Mononuclear cell (primary cell): ENCODE data around the gene PGK1. TPM values are rescaled to one million over a fixed set of nuclear protein-coding genes. Genes with fewer than 3 reads are reported as not detected.
"Not testable (repeated sequence)": the region's sequence is repeated elsewhere in the genome, so short reads cannot be mapped to it uniquely, and the experiment has no call there.

Experiments
- H3K27me3 ChIP-seq: 2 replicates; pipeline ENCODE4 v1.6.0; 2011; ENCODE audit warnings: low read length, control low read depth; ENCODE audit not compliant: insufficient read depth
- H3K4me1 ChIP-seq: 2 replicates; pipeline ENCODE4 v1.5.1; 2011; ENCODE audit warnings: mild to moderate bottlenecking, low read length, control low read depth; ENCODE audit not compliant: insufficient read depth
- H3K4me3 ChIP-seq: 2 replicates; pipeline ENCODE4 v1.5.1; 2011; ENCODE audit warnings: mild to moderate bottlenecking, low read length, moderate library complexity
- H3K9me3 ChIP-seq: 2 replicates; pipeline ENCODE4 v1.5.1; 2011; ENCODE audit warnings: low read depth, mild to moderate bottlenecking, control low read depth, low read length
- total RNA-seq: library from RNA; depleted of rRNA; stranded (reverse); fragments of >200 nt; gene quantifications from one replicate; pipeline ENCODE4 v1.2.3, GENCODE V29; 2012

PGK1 gene
- total RNA-seq, 1 donor, result 217 TPM

- Histone ChIP-seq H3K4me1 (peaks cover 49% of the 10 kb centered on the region), H3K9me3 (no peaks in the 10 kb centered on the region), H3K4me3 (peak overlapping the region; percentile 99), H3K27me3 (no peaks in the 10 kb centered on the region)
Measured at GRCh38 chrX:78104447-78105176, 564 bp downstream of the PGK1 start.

- H3K4me3 ChIP-seq, result peak overlapping the region; percentile 99
- no peaks in the 10 kb centered on the region for H3K27me3 ChIP-seq
- peaks cover 53% of the 10 kb centered on the region for H3K4me1 ChIP-seq
Measured at GRCh38 chrX:78105944-78106650, 2.0 kb downstream of the PGK1 start.

GRCh38 chrX:78106651-78106986 lies 2.6 kb downstream of the PGK1 start:
- peaks cover 53% of the 10 kb centered on the region for H3K4me1 ChIP-seq
- H3K9me3 ChIP-seq, result no peaks in the 10 kb centered on the region
- H3K27me3 ChIP-seq, result no peaks in the 10 kb centered on the region
- peak overlapping the region; percentile 99 for H3K4me3 ChIP-seq

More at GRCh38 chrX:78105944-78106650, 2.0 kb downstream of the PGK1 start:
- no peaks in the 10 kb centered on the region for H3K9me3 ChIP-seq

- H3K27me3 ChIP-seq, result no peaks in the 10 kb centered on the region
- no peak overlapping the region for H3K4me3 ChIP-seq
- H3K4me1 ChIP-seq, result peaks cover 46% of the 10 kb centered on the region
- H3K9me3 ChIP-seq, result no peaks in the 10 kb centered on the region
Measured at GRCh38 chrX:78109458-78109857, 5.4 kb downstream of the PGK1 start.

- no peak overlapping the region for H3K4me3 ChIP-seq
- no peaks in the 10 kb centered on the region for H3K9me3 ChIP-seq
- peaks cover 40% of the 10 kb centered on the region for H3K4me1 ChIP-seq
- H3K27me3 ChIP-seq, result no peaks in the 10 kb centered on the region
Measured at GRCh38 chrX:78111140-78111931, 7.3 kb downstream of the PGK1 start.

GRCh38 chrX:78116365-78116764 lies 12.3 kb downstream of the PGK1 start:
- Histone ChIP-seq H3K9me3 (no peaks in the 10 kb centered on the region), H3K27me3 (no peaks in the 10 kb centered on the region), H3K4me3 (no peak overlapping the region), H3K4me1 (peaks cover 16% of the 10 kb centered on the region)

GRCh38 chrX:78116766-78117165 lies 12.7 kb downstream of the PGK1 start:
- Histone ChIP-seq H3K4me1 (peaks cover 16% of the 10 kb centered on the region), H3K27me3 (no peaks in the 10 kb centered on the region), H3K9me3 (no peaks in the 10 kb centered on the region), H3K4me3 (no peak overlapping the region)

- H3K4me3 ChIP-seq, result no peak overlapping the region
Measured at GRCh38 chrX:78118628-78119027, 14.6 kb downstream of the PGK1 start.

GRCh38 chrX:78119521-78120227 lies 15.6 kb downstream of the PGK1 start:
- no peak overlapping the region for H3K4me3 ChIP-seq
- no peaks in the 10 kb centered on the region for H3K9me3 ChIP-seq
- no peaks in the 10 kb centered on the region for H3K27me3 ChIP-seq
- peaks cover 16% of the 10 kb centered on the region for H3K4me1 ChIP-seq

More at GRCh38 chrX:78118628-78119027, 14.6 kb downstream of the PGK1 start:
- Histone ChIP-seq H3K4me1 (peaks cover 16% of the 10 kb centered on the region), H3K27me3 (no peaks in the 10 kb centered on the region), H3K9me3 (no peaks in the 10 kb centered on the region)

GRCh38 chrX:78123190-78123589 lies 19.1 kb downstream of the PGK1 start:
- Histone ChIP-seq H3K4me1 (peaks cover 3% of the 10 kb centered on the region), H3K4me3 (no peak overlapping the region), H3K9me3 (no peaks in the 10 kb centered on the region), H3K27me3 (no peaks in the 10 kb centered on the region)

- H3K4me3 ChIP-seq, result no peak overlapping the region
- H3K9me3 ChIP-seq, result no peaks in the 10 kb centered on the region
- H3K4me1 ChIP-seq, result peaks cover 3% of the 10 kb centered on the region
- H3K27me3 ChIP-seq, result no peaks in the 10 kb centered on the region
Measured at GRCh38 chrX:78124307-78124706, 20.3 kb downstream of the PGK1 start.

GRCh38 chrX:78125148-78125547 lies 21.1 kb downstream of the PGK1 start:
- Histone ChIP-seq H3K27me3 (no peaks in the 10 kb centered on the region), H3K9me3 (no peaks in the 10 kb centered on the region), H3K4me1 (no peaks in the 10 kb centered on the region), H3K4me3 (no peak overlapping the region)

- not testable (repeated sequence) for H3K27me3 ChIP-seq, H3K4me1 ChIP-seq, H3K9me3 ChIP-seq, H3K4me3 ChIP-seq
Measured at GRCh38 chrX:78125781-78126180, 21.7 kb downstream of the PGK1 start.

GRCh38 chrX:78129714-78130113 lies 25.7 kb downstream of the PGK1 start:
- Histone ChIP-seq H3K4me1 (no peaks in the 10 kb centered on the region), H3K4me3 (no peak overlapping the region), H3K27me3 (no peaks in the 10 kb centered on the region), H3K9me3 (no peaks in the 10 kb centered on the region)

GRCh38 chrX:78130396-78130795 lies 26.3 kb downstream of the PGK1 start:
- Histone ChIP-seq H3K9me3 (no peaks in the 10 kb centered on the region), H3K4me3 (no peak overlapping the region), H3K27me3 (no peaks in the 10 kb centered on the region), H3K4me1 (no peaks in the 10 kb centered on the region)
